CD4-positive, alpha-beta T cell treated with Interleukin-17A for 4 hours (primary cell): ENCODE results near the gene MTO1.
"Not testable (repeated sequence)": the region's sequence is repeated elsewhere in the genome, so short reads cannot be mapped to it uniquely, and the experiment has no call there.

Experiments
- DNase-seq: peaks from one replicate; pipeline ENCODE4 v3.0.0-alpha.2; 2020; ENCODE audit warnings: mixed read lengths

Gene MTO1

GRCh38 chr6:73532293-73532692 lies 70.8 kb downstream of the MTO1 start:
- DNase-seq, result no peak

GRCh38 chr6:73534628-73535027 lies 73.1 kb downstream of the MTO1 start:
- no peak for DNase-seq

GRCh38 chr6:73537677-73538076 lies 76.1 kb downstream of the MTO1 start:
- no peak for DNase-seq

GRCh38 chr6:73538116-73538779 lies 76.7 kb downstream of the MTO1 start:
- DNase-seq, result no peak

GRCh38 chr6:73542481-73542880 lies 80.9 kb downstream of the MTO1 start:
- not testable (repeated sequence) for DNase-seq

- DNase-seq, result no peak
Observed at GRCh38 chr6:73542891-73543290, 81.4 kb downstream of the MTO1 start.

- no peak for DNase-seq
Observed at GRCh38 chr6:73547036-73547435, 85.5 kb downstream of the MTO1 start.

- no peak for DNase-seq
Observed at GRCh38 chr6:73548458-73549446, 87.2 kb downstream of the MTO1 start.

- DNase-seq, result not testable (repeated sequence)
Observed at GRCh38 chr6:73551115-73551514, 89.6 kb downstream of the MTO1 start.

- DNase-seq, result not testable (repeated sequence)
Observed at GRCh38 chr6:73555380-73555949, 93.9 kb downstream of the MTO1 start.

GRCh38 chr6:73556836-73557235 lies 95.3 kb downstream of the MTO1 start:
- no peak for DNase-seq
